ENCODE results near the gene BMP6.

Gene BMP6

GRCh38 chr6:7720346-7720745 is 5.6 kb upstream of the BMP6 start:
- FAIRE-seq: no peak

GRCh38 chr6:7721649-7722048 is 4.2 kb upstream of the BMP6 start:
- peak; percentile 51 for FAIRE-seq

- peak; percentile 53 for FAIRE-seq
These were observed 2.9 kb upstream of the BMP6 start for GRCh38 chr6:7723041-7723447.

GRCh38 chr6:7723554-7723953 is 2.3 kb upstream of the BMP6 start:
- FAIRE-seq: no peak

- FAIRE-seq: no peak
These were observed 487 bp upstream of the BMP6 start for GRCh38 chr6:7725412-7725811.

GRCh38 chr6:7726416-7727085 is 652 bp downstream of the BMP6 start:
- FAIRE-seq: no peak

- FAIRE-seq: no peak
These were observed 1.4 kb downstream of the BMP6 start for GRCh38 chr6:7727086-7727945.

- FAIRE-seq: no peak
These were observed 2.3 kb downstream of the BMP6 start for GRCh38 chr6:7727946-7728854.

GRCh38 chr6:7728855-7729590 is 3.1 kb downstream of the BMP6 start:
- no peak for FAIRE-seq

GRCh38 chr6:7730001-7730783 is 4.3 kb downstream of the BMP6 start:
- no peak for FAIRE-seq

GRCh38 chr6:7730784-7731227 is 4.9 kb downstream of the BMP6 start:
- FAIRE-seq: no peak

- no peak for FAIRE-seq
These were observed 5.4 kb downstream of the BMP6 start for GRCh38 chr6:7731294-7731693.

- no peak for FAIRE-seq
These were observed 6.3 kb downstream of the BMP6 start for GRCh38 chr6:7732228-7732627.

- no peak for FAIRE-seq
These were observed 8.9 kb downstream of the BMP6 start for GRCh38 chr6:7734707-7735383.

- no peak for FAIRE-seq
These were observed 11.2 kb downstream of the BMP6 start for GRCh38 chr6:7737106-7737505.

- FAIRE-seq: no peak
These were observed 12.0 kb downstream of the BMP6 start for GRCh38 chr6:7737867-7738266.

- no peak for FAIRE-seq
These were observed 16.4 kb downstream of the BMP6 start for GRCh38 chr6:7742223-7742785.

- no peak for FAIRE-seq
These were observed 20.0 kb downstream of the BMP6 start for GRCh38 chr6:7745942-7746341.

GRCh38 chr6:7747016-7747415 is 21.1 kb downstream of the BMP6 start:
- FAIRE-seq: no peak

GRCh38 chr6:7747433-7747832 is 21.5 kb downstream of the BMP6 start:
- no peak for FAIRE-seq

Measured in G401.6 (cell line).